ENCODE data around the gene OR4A16.

The OR4A16 gene, protein sequence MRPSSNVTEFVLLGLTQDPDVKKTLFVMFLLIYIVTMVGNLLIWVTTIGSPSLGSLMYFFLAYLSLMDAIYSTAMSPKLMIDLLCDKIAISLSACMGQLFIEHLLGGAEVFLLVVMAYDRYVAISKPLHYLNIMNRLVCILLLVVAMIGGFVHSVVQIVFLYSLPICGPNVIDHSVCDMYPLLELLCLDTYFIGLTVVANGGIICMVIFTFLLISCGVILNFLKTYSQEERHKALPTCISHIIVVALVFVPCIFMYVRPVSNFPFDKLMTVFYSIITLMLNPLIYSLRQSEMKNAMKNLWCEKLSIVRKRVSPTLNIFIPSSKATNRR

GRCh38 chr11:55342901-55343300 lies at the start of gene OR4A16:
Gene OR4A16, plus strand, starts transcription at chr11:55343201. Its CDS starts 0 bp downstream, at chr11:55343201.
- no peak for DNase-seq

GRCh38 chr11:55324500-55324899 lies 18.5 kb upstream of the OR4A16 start:
- no peak for DNase-seq

DNA sequence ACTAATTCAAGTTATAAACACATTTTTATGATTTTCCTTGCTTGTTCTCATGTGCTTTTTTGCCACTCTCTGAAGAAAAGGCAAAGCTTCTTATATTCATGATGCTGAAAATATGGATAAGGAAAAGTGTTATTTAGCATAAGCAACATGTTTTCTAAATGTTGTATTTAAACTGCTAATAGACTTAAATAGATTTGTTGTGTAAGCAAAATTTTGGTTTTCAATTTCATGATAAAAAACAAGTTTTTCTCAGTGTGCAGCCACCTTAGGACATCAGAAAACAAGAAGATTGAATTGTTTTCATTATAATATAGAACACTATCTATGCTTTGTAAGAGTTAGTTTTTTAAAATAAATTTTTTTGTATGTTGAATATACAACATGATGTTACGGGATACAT lies 2.3 kb downstream of the OR4A16 start:
- DNase-seq, result no peak

- no peak for DNase-seq
Measured at GRCh38 chr11:55349032-55349431, 6.0 kb downstream of the OR4A16 start.

GRCh38 chr11:55357560-55358184 lies 14.7 kb downstream of the OR4A16 start:
- no peak for DNase-seq

DNA sequence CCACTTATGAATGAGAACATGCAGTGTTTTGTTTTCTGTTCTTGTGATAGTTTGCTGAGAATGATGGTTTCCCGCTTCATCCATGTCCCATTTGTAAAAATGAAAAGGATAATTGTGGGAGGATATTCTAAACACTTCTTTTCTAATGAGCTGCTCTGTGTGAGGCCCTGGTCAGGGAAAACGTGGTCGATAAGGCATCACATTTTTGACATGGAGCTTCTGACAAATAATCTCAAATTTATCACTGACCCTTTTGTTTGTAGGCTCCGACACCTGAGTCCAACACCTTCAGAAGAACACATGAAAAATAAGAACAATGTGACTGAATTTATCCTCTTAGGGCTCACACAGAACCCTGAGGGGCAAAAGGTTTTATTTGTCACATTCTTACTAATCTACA lies 24.7 kb downstream of the OR4A16 start, which contains the start of gene OR4A15:
OR4A15 (plus strand) TSS at position 301 of the 400 bp plus-strand sequence; CDS start at position 301, 0 bp downstream.
- DNase-seq, result no peak
